Measurements from ENCODE around the gene EVA1B. TPM values are rescaled to one million over a fixed set of nuclear protein-coding genes. Genes with fewer than 3 reads are reported as not detected.

Gene EVA1B
- total RNA-seq, 1 donor from 2014 or later, result 3.1 TPM

GRCh38 chr1:36367798-36368197 lies 44.4 kb upstream of the EVA1B start:
- peaks cover 5% of the 10 kb centered on the region for H3K36me3 Mint-ChIP-seq
- no peak for DNase-seq (ENCODE audit: low spot score)
- no peaks in the 10 kb centered on the region for H3K27me3 Mint-ChIP-seq (ENCODE audit: insufficient read depth, low read depth)
- H3K27me3 ChIP-seq, result no peaks in the 10 kb centered on the region
- H3K79me2 ChIP-seq (ENCODE audit: low read depth), result peaks cover 32% of the 10 kb centered on the region
- no peak overlapping the region for H3K4me3 ChIP-seq
- no peaks in the 10 kb centered on the region for H4K20me1 ChIP-seq (ENCODE audit: low read depth)
- H3K4me1 Mint-ChIP-seq, result peaks cover 34% of the 10 kb centered on the region
- H3K36me3 ChIP-seq, result no peaks in the 10 kb centered on the region
- H3K9me3 ChIP-seq (ENCODE audit: low read depth), result no peaks in the 10 kb centered on the region
- no peak for TF ChIP-seq EZH2 (IDR thresholded peaks at IDR 0.05)
- TF ChIP-seq CTCF (IDR thresholded peaks at IDR 0.05), result no peak
- no peak overlapping the region for H2AFZ ChIP-seq (replicated peaks)
- no peak overlapping the region for H3K9ac ChIP-seq
- H3K27ac ChIP-seq, result no peak overlapping the region
- no peaks in the 10 kb centered on the region for H3K9me3 Mint-ChIP-seq
- H3F3A ChIP-seq (ENCODE audit: low read depth), result peaks cover 18% of the 10 kb centered on the region
- no peak overlapping the region for H3K27ac Mint-ChIP-seq
- no peak overlapping the region for H3K4me3 Mint-ChIP-seq
- H3K4me1 ChIP-seq, result peaks cover 14% of the 10 kb centered on the region
- no peak overlapping the region for H3K4me2 ChIP-seq

GRCh38 chr1:36367066-36367465 lies 43.6 kb upstream of the EVA1B start:
- TF ChIP-seq EZH2 (IDR thresholded peaks at IDR 0.05) (no peak), CTCF (IDR thresholded peaks at IDR 0.05) (no peak)
- Histone ChIP-seq H2AFZ (replicated peaks) (no peak overlapping the region), H3K9ac (no peak overlapping the region), H3K79me2 (ENCODE audit: low read depth) (peaks cover 26% of the 10 kb centered on the region), H3K4me2 (no peak overlapping the region), H4K20me1 (ENCODE audit: low read depth) (no peaks in the 10 kb centered on the region), H3K36me3 (peaks cover 3% of the 10 kb centered on the region), H3K9me3 (ENCODE audit: low read depth) (no peaks in the 10 kb centered on the region), H3K4me1 (peaks cover 10% of the 10 kb centered on the region), H3F3A (ENCODE audit: low read depth) (peaks cover 13% of the 10 kb centered on the region), H3K27ac (no peak overlapping the region), H3K4me3 (no peak overlapping the region), H3K27me3 (no peaks in the 10 kb centered on the region)
- H3K27ac Mint-ChIP-seq, result peak overlapping the region; percentile 57
- H3K36me3 Mint-ChIP-seq, result peaks cover 5% of the 10 kb centered on the region
- H3K27me3 Mint-ChIP-seq (ENCODE audit: insufficient read depth, low read depth), result no peaks in the 10 kb centered on the region
- no peaks in the 10 kb centered on the region for H3K9me3 Mint-ChIP-seq
- no peak for DNase-seq (ENCODE audit: low spot score)
- H3K4me3 Mint-ChIP-seq, result no peak overlapping the region
- peaks cover 27% of the 10 kb centered on the region for H3K4me1 Mint-ChIP-seq

GRCh38 chr1:36366091-36366661 lies 42.7 kb upstream of the EVA1B start:
- H3K4me1 Mint-ChIP-seq, result peaks cover 25% of the 10 kb centered on the region
- peak overlapping the region; percentile 52 for H3K4me3 Mint-ChIP-seq
- Histone ChIP-seq H3F3A (ENCODE audit: low read depth) (peaks cover 13% of the 10 kb centered on the region), H3K36me3 (peaks cover 3% of the 10 kb centered on the region), H3K9ac (no peak overlapping the region), H3K27ac (peak overlapping the region; percentile 61), H4K20me1 (ENCODE audit: low read depth) (no peaks in the 10 kb centered on the region), H3K9me3 (ENCODE audit: low read depth) (no peaks in the 10 kb centered on the region), H2AFZ (replicated peaks) (no peak overlapping the region), H3K4me2 (peak overlapping the region; percentile 45), H3K79me2 (ENCODE audit: low read depth) (peaks cover 21% of the 10 kb centered on the region), H3K4me1 (peaks cover 6% of the 10 kb centered on the region), H3K27me3 (no peaks in the 10 kb centered on the region), H3K4me3 (no peak overlapping the region)
- H3K9me3 Mint-ChIP-seq, result no peaks in the 10 kb centered on the region
- DNase-seq (ENCODE audit: low spot score), result peak; percentile 78
- peak overlapping the region; percentile 94 for H3K27ac Mint-ChIP-seq
- H3K36me3 Mint-ChIP-seq, result peaks cover 5% of the 10 kb centered on the region
- no peaks in the 10 kb centered on the region for H3K27me3 Mint-ChIP-seq (ENCODE audit: insufficient read depth, low read depth)
- TF ChIP-seq CTCF (IDR thresholded peaks at IDR 0.05) (peak; percentile 17), EZH2 (IDR thresholded peaks at IDR 0.05) (no peak)
